Ishikawa (cell line): ENCODE measurements around the gene BNIP1.

Experiments used
- CEBPB ChIP-seq: IDR thresholded peaks from 2 replicates; pipeline ENCODE4 v1.6.1; 2012
- EGR1 ChIP-seq: IDR thresholded peaks from 2 replicates; pipeline ENCODE4 v1.6.1; 2012
- TAF1 ChIP-seq: IDR thresholded peaks from 2 replicates; pipeline ENCODE4 v1.6.1; 2012; ENCODE audit warnings: low read depth, mild to moderate bottlenecking
- TCF12 ChIP-seq: IDR thresholded peaks from 2 replicates; pipeline ENCODE4 v1.6.1; 2012; ENCODE audit warnings: low read depth
- YY1 ChIP-seq: IDR thresholded peaks from 2 replicates; pipeline ENCODE4 v1.6.1; 2012; ENCODE audit warnings: low read depth
- TF ChIP-seq, protein P1 (sequence below): IDR thresholded peaks from 2 replicates; pipeline ENCODE4 v1.6.1; 2012
- TF ChIP-seq, protein P2 (sequence below): IDR thresholded peaks from 2 replicates; pipeline ENCODE4 v1.6.1; 2012; ENCODE audit warnings: low read depth, mild to moderate bottlenecking

- no peak for TF ChIP-seq YY1
- no peak for TF ChIP-seq CEBPB
- no peak for TF ChIP-seq EGR1
- TF ChIP-seq TCF12 = no peak
- TF ChIP-seq, protein P1, sequence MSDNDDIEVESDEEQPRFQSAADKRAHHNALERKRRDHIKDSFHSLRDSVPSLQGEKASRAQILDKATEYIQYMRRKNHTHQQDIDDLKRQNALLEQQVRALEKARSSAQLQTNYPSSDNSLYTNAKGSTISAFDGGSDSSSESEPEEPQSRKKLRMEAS = no peak
- TF ChIP-seq, protein P2, sequence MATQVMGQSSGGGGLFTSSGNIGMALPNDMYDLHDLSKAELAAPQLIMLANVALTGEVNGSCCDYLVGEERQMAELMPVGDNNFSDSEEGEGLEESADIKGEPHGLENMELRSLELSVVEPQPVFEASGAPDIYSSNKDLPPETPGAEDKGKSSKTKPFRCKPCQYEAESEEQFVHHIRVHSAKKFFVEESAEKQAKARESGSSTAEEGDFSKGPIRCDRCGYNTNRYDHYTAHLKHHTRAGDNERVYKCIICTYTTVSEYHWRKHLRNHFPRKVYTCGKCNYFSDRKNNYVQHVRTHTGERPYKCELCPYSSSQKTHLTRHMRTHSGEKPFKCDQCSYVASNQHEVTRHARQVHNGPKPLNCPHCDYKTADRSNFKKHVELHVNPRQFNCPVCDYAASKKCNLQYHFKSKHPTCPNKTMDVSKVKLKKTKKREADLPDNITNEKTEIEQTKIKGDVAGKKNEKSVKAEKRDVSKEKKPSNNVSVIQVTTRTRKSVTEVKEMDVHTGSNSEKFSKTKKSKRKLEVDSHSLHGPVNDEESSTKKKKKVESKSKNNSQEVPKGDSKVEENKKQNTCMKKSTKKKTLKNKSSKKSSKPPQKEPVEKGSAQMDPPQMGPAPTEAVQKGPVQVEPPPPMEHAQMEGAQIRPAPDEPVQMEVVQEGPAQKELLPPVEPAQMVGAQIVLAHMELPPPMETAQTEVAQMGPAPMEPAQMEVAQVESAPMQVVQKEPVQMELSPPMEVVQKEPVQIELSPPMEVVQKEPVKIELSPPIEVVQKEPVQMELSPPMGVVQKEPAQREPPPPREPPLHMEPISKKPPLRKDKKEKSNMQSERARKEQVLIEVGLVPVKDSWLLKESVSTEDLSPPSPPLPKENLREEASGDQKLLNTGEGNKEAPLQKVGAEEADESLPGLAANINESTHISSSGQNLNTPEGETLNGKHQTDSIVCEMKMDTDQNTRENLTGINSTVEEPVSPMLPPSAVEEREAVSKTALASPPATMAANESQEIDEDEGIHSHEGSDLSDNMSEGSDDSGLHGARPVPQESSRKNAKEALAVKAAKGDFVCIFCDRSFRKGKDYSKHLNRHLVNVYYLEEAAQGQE = no peak
- TF ChIP-seq TAF1 = no peak
Measured at GRCh38 chr5:173200356-173200755, 56.0 kb downstream of the BNIP1 start.
